ENCODE data around the gene CRLF1.

Gene CRLF1

GRCh38 chr19:18636183-18636968 lies 29.8 kb upstream of the CRLF1 start:
- DNase-seq, result peak; percentile 65

GRCh38 chr19:18635831-18636182 lies 29.2 kb upstream of the CRLF1 start:
- no peak for DNase-seq

- no peak for DNase-seq
Measured at GRCh38 chr19:18634612-18635297, 28.2 kb upstream of the CRLF1 start.

GRCh38 chr19:18633321-18633720 lies 26.7 kb upstream of the CRLF1 start:
- DNase-seq, result no peak

GRCh38 chr19:18629166-18630088 lies 22.8 kb upstream of the CRLF1 start:
- no peak for DNase-seq

GRCh38 chr19:18626906-18627305 lies 20.3 kb upstream of the CRLF1 start:
- no peak for DNase-seq

- DNase-seq, result no peak
Measured at GRCh38 chr19:18620902-18621301, 14.3 kb upstream of the CRLF1 start.

- no peak for DNase-seq
Measured at GRCh38 chr19:18620311-18620710, 13.7 kb upstream of the CRLF1 start.

- no peak for DNase-seq
Measured at GRCh38 chr19:18618236-18618635, 11.6 kb upstream of the CRLF1 start.

- no peak for DNase-seq
Measured at GRCh38 chr19:18617562-18617961, 11.0 kb upstream of the CRLF1 start.

- DNase-seq, result no peak
Measured at GRCh38 chr19:18616023-18616422, 9.4 kb upstream of the CRLF1 start.

- DNase-seq, result no peak
Measured at GRCh38 chr19:18613589-18614234, 7.1 kb upstream of the CRLF1 start.

- no peak for DNase-seq
Measured at GRCh38 chr19:18612772-18613588, 6.4 kb upstream of the CRLF1 start, which contains the start of gene TMEM59L. Gene TMEM59L (plus strand): TSS chr19:18612870. CDS start chr19:18612959, 89 bp downstream.

GRCh38 chr19:18612051-18612771 lies 5.6 kb upstream of the CRLF1 start:
- DNase-seq, result no peak

GRCh38 chr19:18611327-18612050 lies 4.9 kb upstream of the CRLF1 start:
- DNase-seq, result no peak

- no peak for DNase-seq
Measured at GRCh38 chr19:18610556-18611326, 4.1 kb upstream of the CRLF1 start.

- no peak for DNase-seq
Measured at GRCh38 chr19:18610245-18610555, 3.6 kb upstream of the CRLF1 start.

GRCh38 chr19:18609717-18610051 lies 3.1 kb upstream of the CRLF1 start:
- no peak for DNase-seq

GRCh38 chr19:18608805-18609716 lies 2.5 kb upstream of the CRLF1 start:
- no peak for DNase-seq
